Loucy (cell line): Measurements from ENCODE around the gene AGAP9.
"Not testable (repeated sequence)": the region's sequence is repeated elsewhere in the genome, so short reads cannot be mapped to it uniquely, and the experiment has no call there.

Source experiments
- H2AFZ ChIP-seq: fragments of 200-600 bp; sonication (generic); 2 replicates; pipeline ENCODE4 v1.6.0; 2016; ENCODE audit warnings: antibody characterized with exemption, mild to moderate bottlenecking, low read length, moderate library complexity
- H3F3A ChIP-seq: fragments of 200-600 bp; 2 replicates; pipeline ENCODE4 v1.6.0; 2016; ENCODE audit warnings: antibody characterized with exemption, low read depth, mild to moderate bottlenecking
- H3K27me3 ChIP-seq: fragments of 200-600 bp; sonication (generic); 2 replicates; pipeline ENCODE4 v1.6.1; 2014; ENCODE audit warnings: low read length, mild to moderate bottlenecking; ENCODE audit not compliant: insufficient read depth, poor library complexity, severe bottlenecking
- H3K36me3 ChIP-seq: fragments of 200-600 bp; sonication (generic); 2 replicates; pipeline ENCODE4 v1.6.1; 2016; ENCODE audit warnings: low read length; ENCODE audit not compliant: insufficient read depth
- H3K4me1 ChIP-seq: fragments of 200-600 bp; sonication (generic); 2 replicates; pipeline ENCODE4 v1.5.1; 2014; ENCODE audit warnings: low read length, mild to moderate bottlenecking; ENCODE audit not compliant: insufficient read depth, poor library complexity, severe bottlenecking
- H3K4me2 ChIP-seq: fragments of 200-600 bp; sonication (generic); 2 replicates; pipeline ENCODE4 v1.6.0; 2014; ENCODE audit warnings: antibody characterized with exemption, low read length, low read depth, mild to moderate bottlenecking; ENCODE audit not compliant: poor library complexity, severe bottlenecking
- H3K4me3 ChIP-seq: fragments of 200-600 bp; sonication (generic); 2 replicates; pipeline ENCODE4 v1.5.1; 2014; ENCODE audit warnings: low read length, mild to moderate bottlenecking, mixed read lengths; ENCODE audit not compliant: poor library complexity, severe bottlenecking
- H3K79me2 ChIP-seq: fragments of 200-600 bp; sonication (generic); 2 replicates; pipeline ENCODE4 v1.6.1; 2014; ENCODE audit warnings: low read length; ENCODE audit not compliant: insufficient read depth
- H3K9ac ChIP-seq: fragments of 200-600 bp; sonication (generic); 2 replicates; pipeline ENCODE4 v1.6.0; 2014; ENCODE audit warnings: mild to moderate bottlenecking, low read depth, low read length, moderate library complexity; ENCODE audit not compliant: poor library complexity, severe bottlenecking
- H3K9me2 ChIP-seq: fragments of 200-600 bp; sonication (generic); replicated peaks from 2 replicates; pipeline ENCODE4 v1.6.1; 2016; ENCODE audit warnings: low read depth, low read length, mixed read lengths
- H3K9me3 ChIP-seq: fragments of 200-600 bp; sonication (generic); 2 replicates; pipeline ENCODE4 v1.6.1; 2014; ENCODE audit warnings: mild to moderate bottlenecking, antibody characterized with exemption, low read length, low read depth; ENCODE audit not compliant: insufficient read depth
- H4K20me1 ChIP-seq: fragments of 200-600 bp; sonication (generic); 2 replicates; pipeline ENCODE4 v1.6.0; 2014; ENCODE audit warnings: antibody characterized with exemption, low read length, mild to moderate bottlenecking; ENCODE audit not compliant: insufficient read depth, poor library complexity, severe bottlenecking
- EZH2phosphoT487 ChIP-seq: fragments of 200-600 bp; IDR thresholded peaks from 2 replicates; pipeline ENCODE4 v1.6.1; 2018; ENCODE audit warnings: antibody characterized with exemption, mild to moderate bottlenecking, moderate library complexity, borderline replicate concordance
- TF ChIP-seq, protein P1 (sequence below): fragments of 200-600 bp; sonication (generic); conservative IDR thresholded peaks from 2 replicates; pipeline ENCODE4 v1.5.1; 2014; ENCODE audit warnings: mild to moderate bottlenecking, antibody characterized with exemption, low read length

Gene AGAP9

DNA sequence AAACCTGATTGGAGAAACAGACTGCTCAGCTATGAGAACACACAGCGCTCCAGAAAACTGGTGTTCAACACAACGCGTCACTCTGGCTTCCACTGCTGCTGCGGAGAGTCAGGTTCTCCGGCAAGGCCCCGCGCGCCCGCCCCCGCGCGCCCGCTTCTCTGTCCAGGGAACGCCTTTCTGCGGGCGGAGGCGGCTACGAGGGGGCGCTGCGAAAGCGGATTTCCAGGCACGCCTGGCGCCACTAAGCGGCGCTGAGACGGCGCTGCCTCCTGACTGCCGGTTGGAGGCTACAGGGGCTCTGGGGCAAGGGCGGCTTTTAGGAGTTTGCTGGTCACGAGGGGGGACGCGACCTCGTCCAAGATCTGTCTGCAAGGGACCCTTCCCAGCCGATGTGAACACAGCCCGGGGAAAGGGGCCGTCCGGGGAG, 62.2 kb downstream of the AGAP9 start:
- peak overlapping the region; percentile 68 for H3K4me3 ChIP-seq
- peak overlapping the region; percentile 84 for H2AFZ ChIP-seq
- not testable (repeated sequence) for H3K9me2 ChIP-seq, H3K27me3 ChIP-seq, H4K20me1 ChIP-seq, H3K36me3 ChIP-seq, H3K79me2 ChIP-seq, H3K4me1 ChIP-seq, H3K9me3 ChIP-seq, H3F3A ChIP-seq, H3K9ac ChIP-seq
- TF ChIP-seq, protein P1, sequence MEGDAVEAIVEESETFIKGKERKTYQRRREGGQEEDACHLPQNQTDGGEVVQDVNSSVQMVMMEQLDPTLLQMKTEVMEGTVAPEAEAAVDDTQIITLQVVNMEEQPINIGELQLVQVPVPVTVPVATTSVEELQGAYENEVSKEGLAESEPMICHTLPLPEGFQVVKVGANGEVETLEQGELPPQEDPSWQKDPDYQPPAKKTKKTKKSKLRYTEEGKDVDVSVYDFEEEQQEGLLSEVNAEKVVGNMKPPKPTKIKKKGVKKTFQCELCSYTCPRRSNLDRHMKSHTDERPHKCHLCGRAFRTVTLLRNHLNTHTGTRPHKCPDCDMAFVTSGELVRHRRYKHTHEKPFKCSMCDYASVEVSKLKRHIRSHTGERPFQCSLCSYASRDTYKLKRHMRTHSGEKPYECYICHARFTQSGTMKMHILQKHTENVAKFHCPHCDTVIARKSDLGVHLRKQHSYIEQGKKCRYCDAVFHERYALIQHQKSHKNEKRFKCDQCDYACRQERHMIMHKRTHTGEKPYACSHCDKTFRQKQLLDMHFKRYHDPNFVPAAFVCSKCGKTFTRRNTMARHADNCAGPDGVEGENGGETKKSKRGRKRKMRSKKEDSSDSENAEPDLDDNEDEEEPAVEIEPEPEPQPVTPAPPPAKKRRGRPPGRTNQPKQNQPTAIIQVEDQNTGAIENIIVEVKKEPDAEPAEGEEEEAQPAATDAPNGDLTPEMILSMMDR: peak; percentile 42
- H3K4me2 ChIP-seq: peak overlapping the region; percentile 48

DNA sequence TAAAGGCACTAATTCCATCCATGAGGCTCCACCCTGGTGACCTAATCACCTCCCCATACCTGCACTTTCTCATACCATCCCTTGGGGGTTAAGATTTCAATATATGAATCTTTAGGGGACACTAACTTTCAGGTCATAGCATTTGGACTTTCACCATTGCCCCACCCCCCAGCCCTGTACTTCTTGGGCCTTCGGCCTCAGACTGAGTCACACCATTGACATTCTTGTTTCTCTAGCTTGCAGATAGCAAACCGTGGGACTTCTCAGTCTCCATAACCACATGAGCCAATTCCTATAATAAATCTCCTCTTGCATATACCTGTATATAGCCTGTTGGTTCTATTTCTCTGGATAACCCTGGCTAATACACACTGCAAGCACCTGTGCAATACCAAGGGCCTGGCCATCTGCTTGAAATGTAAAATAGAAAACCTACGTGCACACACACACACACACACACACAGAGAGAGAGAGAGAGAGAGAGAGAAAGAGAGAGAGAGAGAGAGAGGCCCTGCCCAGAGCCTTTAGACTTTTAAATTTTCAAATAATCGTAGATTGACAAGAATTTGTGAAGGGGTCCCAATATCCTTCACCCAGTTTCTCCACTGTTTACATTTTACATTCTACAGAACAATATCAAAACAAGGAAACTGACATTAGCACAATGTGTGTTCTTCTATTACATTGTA, 64.8 kb downstream of the AGAP9 start:
- no peaks in the 10 kb centered on the region for H3F3A ChIP-seq
- no peak overlapping the region for H2AFZ ChIP-seq
- H4K20me1 ChIP-seq: no peaks in the 10 kb centered on the region
- H3K9me3 ChIP-seq: no peaks in the 10 kb centered on the region
- no peaks in the 10 kb centered on the region for H3K79me2 ChIP-seq
- no peaks in the 10 kb centered on the region for H3K4me1 ChIP-seq
- no peaks in the 10 kb centered on the region for H3K9me2 ChIP-seq
- H3K9ac ChIP-seq: no peak overlapping the region
- no peaks in the 10 kb centered on the region for H3K36me3 ChIP-seq
- H3K4me2 ChIP-seq: no peak overlapping the region
- H3K4me3 ChIP-seq: no peak overlapping the region
- TF ChIP-seq, protein P1: no peak
- TF ChIP-seq EZH2phosphoT487: no peak
- H3K27me3 ChIP-seq: no peaks in the 10 kb centered on the region

DNA sequence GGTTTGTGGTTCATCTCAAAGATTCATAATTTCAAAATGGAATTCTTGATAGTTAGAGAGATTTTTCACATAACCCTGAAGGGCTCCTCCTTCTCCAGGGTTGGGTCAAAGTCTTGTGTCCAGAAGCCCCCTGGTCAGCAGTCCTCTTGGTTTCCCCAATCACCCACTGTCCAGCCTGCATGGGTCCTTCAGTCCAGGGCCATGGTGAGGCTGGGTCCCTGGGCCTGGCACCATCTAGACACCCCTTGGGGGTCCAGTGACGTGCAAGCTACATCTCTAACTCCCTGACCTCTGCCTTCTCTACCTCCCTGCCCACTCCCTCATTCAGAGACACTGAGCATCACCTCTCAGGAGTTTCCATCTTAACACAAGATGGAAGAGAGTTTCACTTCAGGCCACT, 65.6 kb downstream of the AGAP9 start:
- H3K9me2 ChIP-seq: no peaks in the 10 kb centered on the region
- H2AFZ ChIP-seq: no peak overlapping the region
- no peak overlapping the region for H3K4me2 ChIP-seq
- H3K4me3 ChIP-seq: no peak overlapping the region
- no peaks in the 10 kb centered on the region for H3K4me1 ChIP-seq
- no peaks in the 10 kb centered on the region for H3F3A ChIP-seq
- no peaks in the 10 kb centered on the region for H4K20me1 ChIP-seq
- H3K79me2 ChIP-seq: no peaks in the 10 kb centered on the region
- H3K9ac ChIP-seq: no peak overlapping the region
- TF ChIP-seq EZH2phosphoT487: no peak
- TF ChIP-seq, protein P1: no peak
- H3K27me3 ChIP-seq: no peaks in the 10 kb centered on the region
- no peaks in the 10 kb centered on the region for H3K9me3 ChIP-seq
- no peaks in the 10 kb centered on the region for H3K36me3 ChIP-seq
